ENCODE data around the gene CACNA1H.

- TF ChIP-seq CTCF (IDR thresholded peaks at IDR 0.05) (no peak), POLR2A (IDR thresholded peaks at IDR 0.05) (no peak)
Observed at GRCh38 chr16:1262210-1262845, 109.4 kb downstream of the CACNA1H start.

Measured in testis (tissue), 2 donors.